Measurements from ENCODE around the gene RGS19.

Gene RGS19

GRCh38 chr20:64077876-64078551 lies 1.3 kb downstream of the RGS19 start:
- FAIRE-seq (peak; percentile 87), DNase-seq (ENCODE audit: insufficient read length, low spot score) (no peak)

GRCh38 chr20:64077541-64077875 lies 1.8 kb downstream of the RGS19 start:
- FAIRE-seq (peak; percentile 23), DNase-seq (ENCODE audit: insufficient read length, low spot score) (no peak)

- FAIRE-seq (no peak), DNase-seq (ENCODE audit: insufficient read length, low spot score) (no peak)
Measured at GRCh38 chr20:64077094-64077493, 2.2 kb downstream of the RGS19 start.

GRCh38 chr20:64076061-64076997 lies 3.0 kb downstream of the RGS19 start:
- peak; percentile 77 for FAIRE-seq
- no peak for DNase-seq (ENCODE audit: insufficient read length, low spot score)

- DNase-seq (ENCODE audit: insufficient read length, low spot score) (no peak), FAIRE-seq (no peak)
Measured at GRCh38 chr20:64075556-64075955, 3.8 kb downstream of the RGS19 start.

- no peak for DNase-seq (ENCODE audit: insufficient read length, low spot score)
- FAIRE-seq, result peak; percentile 84
Measured at GRCh38 chr20:64074963-64075362, 4.4 kb downstream of the RGS19 start.

- FAIRE-seq, result peak; percentile 87
- DNase-seq (ENCODE audit: insufficient read length, low spot score), result no peak
Measured at GRCh38 chr20:64074184-64074789, 5.0 kb downstream of the RGS19 start.

- FAIRE-seq, result peak; percentile 75
- no peak for DNase-seq (ENCODE audit: insufficient read length, low spot score)
Measured at GRCh38 chr20:64073476-64074183, 5.7 kb downstream of the RGS19 start.

GRCh38 chr20:64072498-64073063 lies 6.7 kb downstream of the RGS19 start:
- FAIRE-seq (no peak), DNase-seq (ENCODE audit: insufficient read length, low spot score) (no peak)

GRCh38 chr20:64071341-64072332 lies 7.7 kb downstream of the RGS19 start:
- peak; percentile 87 for FAIRE-seq
- no peak for DNase-seq (ENCODE audit: insufficient read length, low spot score)

- FAIRE-seq, result peak; percentile 48
- no peak for DNase-seq (ENCODE audit: insufficient read length, low spot score)
Measured at GRCh38 chr20:64070244-64070993, 8.9 kb downstream of the RGS19 start.

- DNase-seq (ENCODE audit: insufficient read length, low spot score), result peak; percentile 84
- peak; percentile 97 for FAIRE-seq
Measured at GRCh38 chr20:64069614-64070243, 9.6 kb downstream of the RGS19 start.

GRCh38 chr20:64069209-64069613 lies 10.1 kb downstream of the RGS19 start:
- FAIRE-seq (no peak), DNase-seq (ENCODE audit: insufficient read length, low spot score) (no peak)

GRCh38 chr20:64068386-64069208 lies 10.7 kb downstream of the RGS19 start:
- FAIRE-seq (peak; percentile 4), DNase-seq (ENCODE audit: insufficient read length, low spot score) (no peak)

- DNase-seq (ENCODE audit: insufficient read length, low spot score) (no peak), FAIRE-seq (peak; percentile 16)
Measured at GRCh38 chr20:64067733-64068307, 11.5 kb downstream of the RGS19 start.

GRCh38 chr20:64067005-64067632 lies 12.2 kb downstream of the RGS19 start:
- FAIRE-seq (peak; percentile 26), DNase-seq (ENCODE audit: insufficient read length, low spot score) (no peak)

GRCh38 chr20:64065974-64066343 lies 13.4 kb downstream of the RGS19 start:
- FAIRE-seq (peak; percentile 96), DNase-seq (ENCODE audit: insufficient read length, low spot score) (peak; percentile 96)
